ENCODE data around the gene SMC3.
"Not testable (repeated sequence)": the region's sequence is repeated elsewhere in the genome, so short reads cannot be mapped to it uniquely, and the experiment has no call there.

The SMC3 gene

GRCh38 chr10:110623316-110623715, 55.8 kb downstream of the SMC3 start:
- not testable (repeated sequence) for DNase-seq (ENCODE audit: low read depth in 2 of 2)

- DNase-seq (ENCODE audit: low read depth in 2 of 2), result no peak
Measured at GRCh38 chr10:110625356-110625894, 57.9 kb downstream of the SMC3 start.

GRCh38 chr10:110625951-110626855, 58.7 kb downstream of the SMC3 start:
- no peak for DNase-seq (ENCODE audit: low read depth in 2 of 2)

GRCh38 chr10:110628161-110628560, 60.7 kb downstream of the SMC3 start:
- DNase-seq (ENCODE audit: low read depth in 2 of 2), result no peak

GRCh38 chr10:110629680-110630191, 62.2 kb downstream of the SMC3 start:
- DNase-seq (ENCODE audit: low read depth in 2 of 2), result no peak

GRCh38 chr10:110631934-110632333, 64.4 kb downstream of the SMC3 start:
- DNase-seq (ENCODE audit: low read depth in 2 of 2), result no peak

GRCh38 chr10:110632591-110633215, 65.2 kb downstream of the SMC3 start:
- DNase-seq (ENCODE audit: low read depth in 2 of 2), result no peak

- DNase-seq (ENCODE audit: low read depth in 2 of 2), result no peak
Measured at GRCh38 chr10:110634527-110635209, 67.2 kb downstream of the SMC3 start.

- no peak for DNase-seq (ENCODE audit: low read depth in 2 of 2)
Measured at GRCh38 chr10:110636572-110636931, 69.1 kb downstream of the SMC3 start.

GRCh38 chr10:110636932-110637557, 69.5 kb downstream of the SMC3 start:
- no peak for DNase-seq (ENCODE audit: low read depth in 2 of 2)

- no peak for DNase-seq (ENCODE audit: low read depth in 2 of 2)
Measured at GRCh38 chr10:110637558-110638053, 70.1 kb downstream of the SMC3 start.

- DNase-seq (ENCODE audit: low read depth in 2 of 2), result no peak
Measured at GRCh38 chr10:110638319-110638718, 70.8 kb downstream of the SMC3 start.

- DNase-seq (ENCODE audit: low read depth in 2 of 2), result not testable (repeated sequence)
Measured at GRCh38 chr10:110639046-110639445, 71.6 kb downstream of the SMC3 start.

GRCh38 chr10:110639858-110640257, 72.4 kb downstream of the SMC3 start:
- DNase-seq (ENCODE audit: low read depth in 2 of 2), result not testable (repeated sequence)

- DNase-seq (ENCODE audit: low read depth in 2 of 2), result no peak
Measured at GRCh38 chr10:110641256-110641655, 73.8 kb downstream of the SMC3 start.

GRCh38 chr10:110642204-110643034, 74.9 kb downstream of the SMC3 start:
- DNase-seq (ENCODE audit: low read depth in 2 of 2), result no peak

- no peak for DNase-seq (ENCODE audit: low read depth in 2 of 2)
Measured at GRCh38 chr10:110643035-110643652, 75.6 kb downstream of the SMC3 start.

GRCh38 chr10:110643653-110644597, 76.4 kb downstream of the SMC3 start, which contains the start of gene RBM20:
TSS of gene RBM20 (plus strand) at chr10:110644336. CDS start at chr10:110644455, 119 bp downstream.
- no peak for DNase-seq (ENCODE audit: low read depth in 2 of 2)

Data from fibroblast of skin of left quadriceps (primary cell).